Esophagus (tissue), 2 donors: ENCODE measurements around the gene SLC38A1. TPM values are rescaled to one million over a fixed set of nuclear protein-coding genes. Genes with fewer than 3 reads are reported as not detected.

Source experiments
- H3K27ac ChIP-seq, 2 donors: one replicate each; pipeline ENCODE4 v1.5.1; 2013; ENCODE audit warnings: low read depth in 2 of 2, mild to moderate bottlenecking in 2 of 2, inconsistent platforms in 1 of 2, low read length in 1 of 2, moderate library complexity in 1 of 2
- H3K27me3 ChIP-seq, 2 donors: one replicate each; pipeline ENCODE4 v1.6.1; 2013; ENCODE audit warnings: low read length in 2 of 2, control low read depth in 1 of 2, mild to moderate bottlenecking in 1 of 2; ENCODE audit not compliant: insufficient read depth in 2 of 2, control insufficient read depth in 1 of 2
- H3K36me3 ChIP-seq, 2 donors: one replicate each; pipeline ENCODE4 v1.6.1; 2013; ENCODE audit warnings: low read length in 1 of 2; ENCODE audit not compliant: control insufficient read depth in 2 of 2, insufficient read depth in 2 of 2
- H3K4me1 ChIP-seq, 2 donors: one replicate each; pipeline ENCODE4 v1.6.1; 2013; ENCODE audit warnings: low read length in 1 of 2; ENCODE audit not compliant: control insufficient read depth in 2 of 2, insufficient read depth in 2 of 2
- H3K4me3 ChIP-seq, 2 donors: one replicate each; pipeline ENCODE4 v1.5.1; 2013; ENCODE audit warnings: low read length in 2 of 2, mild to moderate bottlenecking in 2 of 2, low read depth in 1 of 2, moderate library complexity in 1 of 2
- H3K9me3 ChIP-seq, 2 donors: one replicate each; pipeline ENCODE4 v1.6.1; 2013; ENCODE audit warnings: mild to moderate bottlenecking in 2 of 2, low read depth in 1 of 2, low read length in 1 of 2, moderate library complexity in 1 of 2; ENCODE audit not compliant: control insufficient read depth in 2 of 2, insufficient read depth in 1 of 2
- WGBS, 2 donors: extraction: QIAGEN DNeasy Blood & Tissue Kit; methylation state at CpG; one replicate each; pipeline ENCODE4 v1.1.7; 2013; 5-methylcytosine and 5-hydroxymethylcytosine counted together
- polyA plus RNA-seq, 2 donors: library from polyadenylated mRNA; stranded (reverse); fragments of 200-250 nt; gene quantifications; one replicate each; pipeline ENCODE4 v1.2.3, GENCODE V29; 2013
- donor health status: healthy with polysubstance abuse.
- donor health status: Bipolar disorder and iron deficiency.

The SLC38A1 gene
- polyA plus RNA-seq, 2 donors: 14.4 to 16.9 TPM

- Histone ChIP-seq H3K36me3 (no peaks in the 10 kb centered on the region), H3K4me3 (no peak overlapping the region), H3K27ac (no peak overlapping the region), H3K4me1 (no peaks in the 10 kb centered on the region), H3K9me3 (no peaks in the 10 kb centered on the region), H3K27me3 (no peaks in the 10 kb centered on the region)
- 63 to 77% methylated on average over 1 of the region's 1 CpG for WGBS, 2 donors
Measured at GRCh38 chr12:46152456-46152855, 116.4 kb downstream of the SLC38A1 start.

- Histone ChIP-seq H3K27ac (no peak overlapping the region), H3K27me3 (no peaks in the 10 kb centered on the region), H3K9me3 (no peaks in the 10 kb centered on the region), H3K4me1 (no peaks in the 10 kb centered on the region), H3K36me3 (no peaks in the 10 kb centered on the region), H3K4me3 (no peak overlapping the region)
- 51 to 54% methylated on average over 3 of the region's 3 CpGs for WGBS, 2 donors
Measured at GRCh38 chr12:46150735-46151134, 118.1 kb downstream of the SLC38A1 start.

- Histone ChIP-seq H3K4me1 (no peaks in the 10 kb centered on the region), H3K27me3 (no peaks in the 10 kb centered on the region), H3K27ac (no peak overlapping the region), H3K36me3 (no peaks in the 10 kb centered on the region), H3K4me3 (no peak overlapping the region), H3K9me3 (no peaks in the 10 kb centered on the region)
- 87 to 89% methylated on average over 1 of the region's 1 CpG for WGBS, 2 donors
Measured at GRCh38 chr12:46149905-46150304, 118.9 kb downstream of the SLC38A1 start.

GRCh38 chr12:46149079-46149464 is 119.8 kb downstream of the SLC38A1 start:
- H3K27ac ChIP-seq: no peak overlapping the region
- WGBS, 2 donors: 74 to 94% methylated on average over 2 of the region's 2 CpGs
- no peak overlapping the region for H3K4me3 ChIP-seq
- no peaks in the 10 kb centered on the region for H3K9me3 ChIP-seq
- no peaks in the 10 kb centered on the region for H3K27me3 ChIP-seq
- no peaks in the 10 kb centered on the region for H3K4me1 ChIP-seq
- H3K36me3 ChIP-seq: no peaks in the 10 kb centered on the region

GRCh38 chr12:46148327-46149078 is 120.3 kb downstream of the SLC38A1 start:
- no peaks in the 10 kb centered on the region for H3K27me3 ChIP-seq
- no peaks in the 10 kb centered on the region for H3K9me3 ChIP-seq
- H3K27ac ChIP-seq: no peak overlapping the region
- H3K36me3 ChIP-seq: no peaks in the 10 kb centered on the region
- H3K4me1 ChIP-seq: no peaks in the 10 kb centered on the region
- WGBS, 2 donors: 89 to 90% methylated on average over 5 of the region's 5 CpGs
- no peak overlapping the region for H3K4me3 ChIP-seq

GRCh38 chr12:46147144-46147543 is 121.7 kb downstream of the SLC38A1 start:
- Histone ChIP-seq H3K36me3 (no peaks in the 10 kb centered on the region), H3K9me3 (no peaks in the 10 kb centered on the region), H3K27me3 (no peaks in the 10 kb centered on the region), H3K4me3 (no peak overlapping the region), H3K4me1 (no peaks in the 10 kb centered on the region), H3K27ac (no peak overlapping the region)
- 86 to 89% methylated on average over 3 of the region's 3 CpGs for WGBS, 2 donors

- H3K27ac ChIP-seq: no peak overlapping the region
- H3K27me3 ChIP-seq: no peaks in the 10 kb centered on the region
- H3K4me1 ChIP-seq: no peaks in the 10 kb centered on the region
- WGBS, 2 donors: 80 to 88% methylated on average over 5 of the region's 5 CpGs
- no peak overlapping the region for H3K4me3 ChIP-seq
- no peaks in the 10 kb centered on the region for H3K9me3 ChIP-seq
- no peaks in the 10 kb centered on the region for H3K36me3 ChIP-seq
Measured at GRCh38 chr12:46145881-46146280, 123.0 kb downstream of the SLC38A1 start.

- Histone ChIP-seq H3K4me3 (no peak overlapping the region), H3K36me3 (no peaks in the 10 kb centered on the region), H3K27me3 (no peaks in the 10 kb centered on the region), H3K27ac (no peak overlapping the region), H3K9me3 (no peaks in the 10 kb centered on the region), H3K4me1 (no peaks in the 10 kb centered on the region)
- WGBS, 2 donors: 90 to 95% methylated on average over 2 of the region's 2 CpGs
Measured at GRCh38 chr12:46144433-46144832, 124.4 kb downstream of the SLC38A1 start.

GRCh38 chr12:46136249-46136648 is 132.6 kb downstream of the SLC38A1 start:
- WGBS, 2 donors: 72 to 73% methylated on average over 2 of the region's 2 CpGs
- H3K36me3 ChIP-seq: no peaks in the 10 kb centered on the region
- H3K27me3 ChIP-seq: no peaks in the 10 kb centered on the region
- H3K9me3 ChIP-seq: no peaks in the 10 kb centered on the region
- H3K27ac ChIP-seq: no peak overlapping the region
- no peak overlapping the region for H3K4me3 ChIP-seq
- no peaks in the 10 kb centered on the region for H3K4me1 ChIP-seq

GRCh38 chr12:46135750-46136149 is 133.1 kb downstream of the SLC38A1 start:
- no peak overlapping the region for H3K27ac ChIP-seq
- WGBS, 2 donors: 82 to 93% methylated on average over 1 of the region's 1 CpG
- no peaks in the 10 kb centered on the region for H3K36me3 ChIP-seq
- H3K4me3 ChIP-seq: no peak overlapping the region
- H3K27me3 ChIP-seq: no peaks in the 10 kb centered on the region
- H3K9me3 ChIP-seq: no peaks in the 10 kb centered on the region
- H3K4me1 ChIP-seq: no peaks in the 10 kb centered on the region
